GM12875 (cell line): Measurements from ENCODE around the gene S100Z.
"Not testable (repeated sequence)": the region's sequence is repeated elsewhere in the genome, so short reads cannot be mapped to it uniquely, and the experiment has no call there.

Source experiments
- H3K4me3 ChIP-seq: one replicate; pipeline ENCODE4 v1.5.1; 2011; ENCODE audit warnings: low read depth, low read length, control low read depth
- CTCF ChIP-seq: IDR thresholded peaks from 2 replicates; pipeline ENCODE4 v1.5.1; 2011; ENCODE audit warnings: low read depth, mild to moderate bottlenecking, control low read depth, inconsistent platforms, low read length, moderate library complexity, borderline replicate concordance; ENCODE audit not compliant: insufficient read depth

S100Z gene

DNA sequence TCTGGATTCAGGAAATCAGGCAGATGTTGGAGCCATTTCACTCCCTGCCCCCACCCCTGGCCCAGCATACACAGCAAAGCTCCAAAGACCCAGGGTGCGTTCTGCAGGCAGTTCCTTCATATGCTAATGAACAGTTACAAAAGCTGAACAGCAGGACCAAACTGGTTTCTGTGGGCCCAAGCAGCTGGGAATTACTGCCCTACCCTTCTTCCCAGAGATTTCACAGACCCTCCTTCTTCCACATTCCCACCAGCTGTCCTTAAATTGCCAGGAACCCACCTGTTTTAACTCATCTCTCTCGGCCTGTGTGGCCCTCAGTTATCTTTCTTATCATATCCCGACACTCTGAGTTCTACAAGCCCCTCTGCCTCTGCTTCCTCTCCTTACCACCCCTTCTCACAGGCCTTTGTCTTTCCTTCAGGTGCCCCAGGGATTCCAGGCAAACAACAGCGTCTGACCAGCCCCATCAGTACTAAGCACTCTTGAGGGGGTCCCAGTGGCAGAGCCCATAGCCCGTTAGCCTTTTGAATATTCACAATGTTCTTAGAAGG, 41.6 kb upstream of the S100Z start:
- no peak overlapping the region for H3K4me3 ChIP-seq
- TF ChIP-seq CTCF = no peak

DNA sequence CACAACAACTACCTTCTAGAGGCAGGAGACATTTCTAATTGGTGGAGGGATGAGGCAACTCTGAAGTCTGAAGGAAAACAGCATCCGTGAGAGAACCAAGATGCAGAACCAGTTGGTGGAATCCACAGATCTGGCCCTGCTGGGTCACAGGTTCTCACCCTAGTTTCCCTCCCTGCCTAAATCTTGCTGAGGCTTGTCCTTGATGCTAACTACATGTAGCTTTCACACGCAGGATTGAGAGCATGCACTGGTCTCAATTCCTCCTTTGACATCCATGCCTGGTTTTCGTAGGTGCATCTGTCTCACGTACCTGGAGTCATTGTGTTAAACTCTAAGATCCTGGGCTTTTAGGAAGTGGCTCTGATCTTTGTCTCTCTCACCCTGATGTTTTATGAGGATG, 40.7 kb upstream of the S100Z start:
- H3K4me3 ChIP-seq = no peak overlapping the region
- no peak for TF ChIP-seq CTCF

DNA sequence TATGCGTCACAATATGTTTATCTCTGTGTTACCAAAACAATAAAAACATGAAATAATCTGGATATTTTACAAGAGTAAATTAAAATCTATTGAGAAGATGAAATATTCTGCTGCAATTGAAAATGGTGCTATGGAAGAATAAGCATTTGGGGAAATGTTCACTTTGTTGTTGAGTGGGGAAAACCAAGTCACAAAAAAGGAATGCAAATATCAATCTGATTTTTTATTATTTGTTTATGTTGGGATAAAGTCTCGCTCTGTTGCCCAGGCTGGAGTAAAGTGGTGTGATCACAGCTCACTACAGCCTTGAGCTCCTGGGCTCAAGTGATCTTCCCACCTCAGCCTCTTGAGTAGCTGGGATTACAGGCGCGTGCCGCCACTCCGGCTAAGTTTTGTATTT, 39.6 kb upstream of the S100Z start:
- H3K4me3 ChIP-seq = no peak overlapping the region
- no peak for TF ChIP-seq CTCF

GRCh38 chr5:76811214-76811613, 38.6 kb upstream of the S100Z start:
- H3K4me3 ChIP-seq = no peak overlapping the region
- no peak for TF ChIP-seq CTCF

DNA sequence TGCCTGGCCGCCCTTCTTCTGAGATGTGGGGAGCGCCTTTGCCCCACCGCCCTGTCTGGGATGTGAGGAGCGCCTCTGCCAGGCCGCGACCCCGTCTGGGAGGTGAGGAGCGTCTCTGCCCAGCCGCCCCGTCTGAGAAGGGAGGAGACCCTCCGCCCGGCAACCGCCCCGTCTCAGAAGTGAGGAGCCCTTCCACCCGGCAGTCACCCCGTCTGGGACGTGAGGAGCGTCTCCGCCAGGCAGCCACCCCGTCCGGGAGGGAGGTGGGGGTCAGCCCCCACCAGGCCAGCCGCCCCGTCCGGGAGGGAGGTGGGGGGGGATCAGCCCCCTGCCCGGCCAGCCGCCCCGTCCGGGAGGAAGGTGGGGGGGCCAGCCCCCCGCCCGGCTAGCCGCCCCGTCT, 37.6 kb upstream of the S100Z start:
- H3K4me3 ChIP-seq = not testable (repeated sequence)

DNA sequence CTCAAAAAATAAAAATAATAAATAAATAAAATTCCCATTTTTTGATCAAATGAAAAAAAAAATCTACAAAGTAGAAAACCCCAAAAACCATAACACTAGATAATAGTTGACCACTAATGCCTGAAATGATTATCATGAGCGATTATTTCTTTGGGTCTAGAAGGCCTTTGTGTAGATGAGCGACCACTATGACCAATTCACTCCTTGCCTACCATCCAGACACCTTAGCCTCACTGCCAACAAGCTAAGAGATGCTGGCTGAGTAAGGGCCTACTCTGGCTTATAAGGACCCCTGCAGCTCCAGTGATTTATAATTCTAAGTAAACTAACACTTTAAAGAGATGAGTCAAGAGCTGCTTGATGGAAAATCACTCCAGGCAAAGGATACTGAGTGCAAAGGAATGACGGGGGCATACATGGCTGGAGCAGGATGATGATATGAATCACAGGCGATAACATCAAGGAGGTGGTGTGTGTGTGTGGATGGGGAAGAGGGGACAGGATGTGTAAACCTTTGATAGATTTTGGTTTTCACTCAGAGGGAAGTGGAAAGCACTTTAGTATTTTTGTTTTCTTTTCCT, 35.7 kb upstream of the S100Z start:
- no peak for TF ChIP-seq CTCF
- no peak overlapping the region for H3K4me3 ChIP-seq

DNA sequence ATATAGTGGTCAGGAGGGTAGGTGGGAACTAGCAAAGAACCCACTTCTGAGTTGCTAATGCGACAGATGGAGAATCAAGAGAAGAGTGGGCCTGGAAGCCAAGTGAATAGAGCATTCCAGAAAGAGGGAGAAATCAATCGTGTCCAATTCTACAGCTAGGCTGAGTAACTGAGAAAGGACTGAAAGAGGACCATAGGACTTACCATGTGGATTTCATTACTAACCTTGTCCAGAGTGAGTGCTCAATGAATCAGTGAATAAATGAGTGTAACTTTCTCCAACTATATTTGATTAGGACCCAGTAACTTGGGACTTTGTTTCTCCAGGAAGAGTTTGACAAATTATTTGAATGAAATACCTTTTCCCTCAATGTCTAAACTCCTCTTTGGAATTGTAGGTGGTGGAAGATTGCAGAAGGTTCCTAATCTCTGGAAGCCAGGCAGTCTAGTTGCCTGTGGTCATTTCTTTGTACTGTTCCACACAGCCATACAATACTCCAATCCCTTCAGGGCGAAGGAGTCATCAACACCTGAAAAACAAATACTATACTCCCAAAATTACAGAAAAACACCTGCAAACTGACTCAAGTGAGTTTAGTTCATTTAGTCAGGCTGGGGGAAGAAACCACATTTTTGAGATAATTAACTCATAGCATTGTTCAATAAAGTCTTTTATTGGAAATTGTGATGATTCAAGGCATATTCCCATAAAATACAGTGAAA, 33.5 kb upstream of the S100Z start:
- TF ChIP-seq CTCF = no peak

More for the DNA sequence above, 33.5 kb upstream of the S100Z start:
- no peak overlapping the region for H3K4me3 ChIP-seq
